HG02981 (cell line): ENCODE results near the gene OSBPL10.
A peak's percentile ranks its signal among the peaks of the same experiment; 100 is the strongest.
"Not testable (repeated sequence)": the region's sequence is repeated elsewhere in the genome, so short reads cannot be mapped to it uniquely, and the experiment has no call there.

Experiments used
- ATAC-seq: cut with Tn5 transposase; IDR thresholded peaks from one replicate; pipeline ENCODE4 v1.9.1; 2021; ENCODE audit warnings: mild to moderate bottlenecking, moderate library complexity; ENCODE audit not compliant: unreplicated experiment

OSBPL10 gene

DNA sequence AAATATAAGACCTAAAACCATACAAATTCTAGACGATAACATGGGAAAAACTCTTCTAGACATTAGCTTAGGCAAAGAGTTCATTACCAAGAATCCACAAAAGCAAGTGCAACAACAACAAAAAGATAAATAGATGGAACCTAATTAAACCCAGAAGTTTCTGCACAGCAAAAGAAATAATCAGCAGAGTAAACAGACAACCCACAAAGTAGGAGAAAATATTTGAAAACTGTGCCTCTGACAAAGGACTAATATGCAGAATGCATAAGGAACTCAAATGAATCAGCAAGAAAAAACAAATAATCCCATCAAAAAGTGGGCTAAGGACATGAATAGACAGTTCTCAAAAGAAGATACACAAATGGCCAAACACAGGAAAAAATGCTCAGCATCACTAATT lies 198.8 kb downstream of the OSBPL10 start:
- not testable (repeated sequence) for ATAC-seq

DNA sequence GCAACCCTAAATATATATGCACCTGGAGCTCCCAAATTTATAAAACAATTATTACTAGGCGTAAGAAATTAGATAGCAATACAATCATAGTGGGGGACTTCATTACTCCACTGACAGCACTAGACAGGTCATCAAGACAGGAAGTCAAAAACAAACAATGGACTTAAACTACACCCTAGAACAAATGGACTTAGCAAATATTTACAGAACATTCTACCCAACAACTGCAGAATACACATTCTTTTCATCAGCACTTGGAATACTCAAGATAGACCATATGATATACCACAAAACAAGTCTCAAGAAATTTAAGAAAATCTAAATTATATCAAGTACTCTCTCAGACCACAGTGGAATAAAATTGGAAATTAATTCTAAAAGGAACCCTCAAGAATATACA lies 201.5 kb downstream of the OSBPL10 start:
- ATAC-seq: no peak

DNA sequence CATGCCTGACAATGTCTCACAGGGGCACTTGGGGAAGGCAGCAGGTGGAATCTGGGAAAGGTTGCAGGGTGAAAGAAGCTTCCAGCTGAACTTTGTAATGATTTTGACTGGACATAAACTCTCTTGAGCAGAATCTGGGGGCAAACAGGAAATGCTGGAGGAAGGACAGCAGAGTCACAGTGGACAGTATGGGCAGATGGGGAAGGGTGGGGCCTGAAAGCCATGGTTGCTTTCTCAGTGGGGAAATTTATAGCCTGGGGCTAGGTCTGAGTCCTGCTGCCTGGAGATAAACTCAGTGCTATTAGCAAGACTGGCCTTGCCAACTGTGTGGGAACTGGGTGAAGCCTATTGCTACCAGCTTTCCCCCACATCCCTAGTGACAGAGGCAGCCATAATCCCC lies 203.2 kb downstream of the OSBPL10 start:
- no peak for ATAC-seq

DNA sequence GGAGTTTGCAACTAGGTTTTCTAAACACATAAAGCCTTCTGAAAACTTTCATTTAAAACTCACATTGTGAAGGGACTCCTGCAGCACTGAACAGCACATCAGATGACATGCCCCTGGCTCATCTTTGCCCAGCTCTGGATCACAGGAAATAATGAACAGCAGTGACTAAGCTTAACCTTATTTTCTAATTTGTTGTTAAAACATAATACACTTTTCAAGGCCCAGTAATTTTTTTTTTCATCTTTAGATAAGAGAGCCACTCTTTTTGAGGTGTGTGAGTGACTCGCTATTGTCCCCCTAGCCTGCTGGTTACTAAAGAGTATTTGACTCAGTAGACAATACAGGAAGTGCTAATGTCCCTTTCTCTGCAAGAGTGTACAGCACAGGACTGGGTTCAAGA lies 204.0 kb downstream of the OSBPL10 start:
- no peak for ATAC-seq

DNA sequence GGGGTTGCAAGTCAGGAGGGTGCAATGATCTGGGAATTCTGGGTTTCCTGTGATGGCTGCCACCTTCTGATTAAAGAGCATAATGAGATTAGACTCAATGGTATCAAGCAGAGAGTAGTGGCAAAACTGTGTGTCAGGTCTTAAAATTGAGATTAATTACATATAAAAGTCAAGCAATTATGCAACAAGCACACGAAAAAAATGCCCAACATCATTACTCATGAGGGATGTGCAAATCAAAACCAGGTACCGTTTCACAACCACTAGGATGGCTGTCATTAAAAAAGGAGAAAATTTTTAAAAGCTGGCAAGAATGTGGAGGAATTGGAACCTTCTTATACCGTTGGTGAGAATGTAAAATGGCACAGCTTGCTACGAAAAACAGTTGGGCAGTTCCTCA lies 205.0 kb downstream of the OSBPL10 start:
- no peak for ATAC-seq

DNA sequence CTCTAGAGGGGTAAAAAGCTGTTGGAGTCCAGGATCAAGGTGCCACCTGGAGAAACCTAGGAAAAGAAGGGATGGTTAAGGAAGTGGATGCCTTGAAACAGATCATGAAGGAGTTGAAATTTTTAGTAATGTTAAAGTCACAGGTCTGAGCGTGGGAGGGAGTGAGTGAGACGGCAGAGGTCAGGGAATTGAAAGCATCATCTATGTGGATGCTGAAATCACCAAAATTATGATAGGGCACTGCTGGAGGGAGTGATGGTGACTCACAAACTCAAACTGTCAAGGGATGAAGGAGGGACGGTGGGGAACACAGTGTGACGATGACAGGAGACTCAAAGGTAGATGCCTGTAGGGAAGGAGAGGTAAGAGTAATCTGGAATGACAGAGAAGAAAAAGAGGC lies 205.7 kb downstream of the OSBPL10 start:
- no peak for ATAC-seq

DNA sequence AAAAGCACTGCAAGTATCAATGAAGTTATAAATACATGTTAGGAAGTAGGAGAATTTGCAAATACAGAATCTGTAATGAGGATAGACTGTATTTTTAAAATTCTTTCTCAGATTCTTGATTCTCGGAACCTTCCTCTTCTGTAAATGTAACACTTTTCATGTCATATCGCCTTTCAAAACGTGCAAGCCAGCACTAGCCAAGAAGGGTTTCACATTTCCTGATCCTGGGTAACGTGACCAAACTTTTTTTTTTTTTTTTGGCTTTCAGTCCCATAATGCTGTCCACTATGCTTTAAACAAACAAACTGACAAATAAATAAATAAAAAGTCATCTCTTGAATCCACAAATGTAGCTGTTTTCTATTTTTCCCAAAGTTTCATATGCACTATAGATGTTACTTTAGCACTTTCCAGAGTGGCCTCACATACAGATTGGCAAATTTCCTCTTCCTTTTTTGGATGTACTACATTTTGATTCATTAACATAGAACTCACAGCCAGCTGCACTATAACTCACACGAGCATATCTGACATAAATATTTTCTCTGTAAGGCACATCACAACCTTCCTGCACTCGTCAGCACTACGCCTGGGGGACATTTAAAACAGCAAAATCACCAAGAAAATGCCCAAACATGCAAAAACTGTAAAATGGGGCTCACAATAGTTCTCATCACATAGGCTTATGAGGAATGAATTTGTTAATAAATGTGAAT lies 208.1 kb downstream of the OSBPL10 start:
- no peak for ATAC-seq

DNA sequence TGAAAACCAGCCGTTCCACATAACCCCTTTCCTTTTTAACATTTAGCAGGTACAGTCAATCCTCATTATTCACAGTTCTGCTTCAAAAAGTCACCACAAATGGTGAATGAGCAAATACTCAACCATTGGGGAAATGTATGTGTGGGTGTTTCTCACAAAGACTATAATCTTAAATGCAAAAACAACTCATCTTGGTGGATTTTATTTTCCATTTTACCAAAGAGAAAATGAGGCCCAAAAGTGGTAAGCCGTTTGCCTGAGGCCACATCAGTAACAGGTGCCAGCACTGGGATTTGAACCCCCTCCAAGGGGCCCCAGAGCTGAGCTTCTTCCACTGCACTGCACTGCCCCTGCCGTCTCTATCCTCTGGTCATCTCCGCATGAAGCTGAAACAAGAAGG lies 208.8 kb downstream of the OSBPL10 start:
- ATAC-seq: no peak

DNA sequence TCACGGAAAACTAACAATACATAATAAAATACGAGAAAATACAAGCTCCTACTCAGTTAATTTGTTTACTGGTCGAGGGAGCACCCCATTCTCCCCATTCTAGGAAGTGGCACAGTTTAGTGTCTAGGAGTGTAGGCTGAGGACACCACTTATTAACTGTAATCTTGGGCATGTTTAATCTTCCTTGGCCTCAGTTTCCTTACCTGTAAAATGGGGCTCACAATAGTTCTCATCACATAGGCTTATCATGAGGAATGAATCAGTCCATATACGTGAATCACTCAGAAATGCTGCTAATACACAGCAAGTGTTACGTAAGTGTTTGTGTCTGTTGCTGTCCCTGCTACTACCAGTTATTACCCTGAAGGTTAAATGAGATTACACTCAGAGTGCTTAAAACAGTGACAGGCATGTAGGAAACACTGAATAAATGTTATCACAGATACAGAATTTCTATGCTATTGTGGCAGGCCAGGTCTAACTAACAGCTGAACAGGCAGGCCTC lies 210.2 kb downstream of the OSBPL10 start:
- no peak for ATAC-seq

DNA sequence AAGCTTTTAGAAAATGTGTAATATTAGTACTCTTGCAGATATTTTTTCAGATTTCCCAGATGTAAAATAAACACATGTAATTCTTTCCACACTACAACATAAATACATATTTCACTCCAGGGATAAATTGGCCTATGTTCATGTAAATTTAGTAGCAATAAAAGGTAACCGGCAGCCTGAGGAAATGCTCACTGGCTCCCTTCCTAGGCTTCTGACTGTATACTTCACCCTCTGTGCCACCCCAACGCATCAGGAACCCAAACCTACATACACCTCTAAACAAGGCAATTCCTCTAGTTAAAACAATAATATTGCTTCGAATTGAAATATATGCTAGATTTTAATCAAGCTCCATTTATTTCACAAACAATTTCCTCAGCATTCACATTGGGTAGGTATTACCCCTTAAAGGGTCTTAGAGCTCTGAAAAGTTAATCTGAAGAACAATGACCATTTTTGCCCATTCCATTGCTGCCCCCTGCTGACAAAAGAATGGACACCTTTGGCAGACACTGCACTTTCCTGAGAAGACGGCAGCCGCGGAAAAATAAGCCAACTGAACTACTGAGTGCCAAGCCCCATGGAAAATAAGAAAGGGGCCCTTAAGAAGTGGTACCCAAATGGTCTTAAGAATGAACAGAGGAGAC lies 212.5 kb downstream of the OSBPL10 start:
- no peak for ATAC-seq

DNA sequence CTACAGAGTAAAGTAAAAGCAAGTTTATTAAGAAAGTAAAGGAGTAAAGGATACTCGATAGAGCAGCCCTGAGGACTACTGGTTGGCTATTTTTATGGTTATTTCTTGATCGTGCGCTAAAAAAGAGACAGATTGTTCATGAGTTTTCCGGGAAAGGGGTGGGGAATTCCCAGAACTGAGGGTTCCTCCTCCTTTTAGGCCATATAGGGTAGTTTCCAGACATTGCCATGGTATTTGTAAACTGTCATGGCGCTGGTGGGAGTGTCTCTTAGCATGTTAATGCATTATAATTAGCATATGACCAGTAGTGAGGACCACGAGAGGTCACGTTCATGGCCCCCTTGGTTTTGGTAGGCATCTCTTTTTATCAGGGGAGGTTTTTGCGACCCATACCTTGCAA lies 213.1 kb downstream of the OSBPL10 start:
- ATAC-seq: no peak

DNA sequence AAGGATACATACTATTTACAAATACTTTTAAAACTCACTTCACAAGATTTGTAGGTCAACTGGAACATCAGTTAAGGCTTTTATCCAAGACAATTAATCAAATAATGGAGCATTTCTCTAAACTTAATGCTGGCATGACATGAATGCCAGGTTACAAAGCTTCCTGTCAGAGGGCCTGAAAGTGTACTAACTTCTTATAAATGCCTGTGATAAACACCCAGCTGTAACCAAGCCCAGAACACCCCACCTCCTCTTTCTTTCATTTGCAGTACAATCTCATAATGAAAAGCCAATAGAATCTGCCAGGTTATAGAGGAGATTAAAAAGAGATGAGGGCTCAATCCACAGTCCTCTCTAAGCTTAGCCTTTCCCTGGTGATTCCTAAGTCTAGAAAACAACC lies 214.4 kb downstream of the OSBPL10 start:
- ATAC-seq: no peak

DNA sequence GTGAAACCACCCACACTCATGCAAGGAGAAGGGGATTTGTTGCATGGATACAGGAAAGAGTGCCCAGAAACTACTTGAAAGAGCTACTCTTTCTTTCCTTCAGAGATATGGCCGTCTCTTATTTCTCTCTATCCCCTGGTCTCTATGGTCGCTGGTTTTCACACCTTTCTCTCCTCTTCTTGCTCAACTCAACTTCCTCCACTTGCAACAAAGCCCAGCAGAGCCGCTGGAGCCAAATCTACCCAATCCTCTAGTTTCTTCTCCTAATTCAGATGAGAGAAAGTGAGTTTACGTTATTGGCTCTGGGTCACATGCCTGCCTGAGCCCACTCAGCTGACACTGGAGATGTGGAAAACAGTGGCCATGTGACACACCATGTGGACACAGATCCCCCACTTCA lies 215.2 kb downstream of the OSBPL10 start:
- ATAC-seq: no peak

DNA sequence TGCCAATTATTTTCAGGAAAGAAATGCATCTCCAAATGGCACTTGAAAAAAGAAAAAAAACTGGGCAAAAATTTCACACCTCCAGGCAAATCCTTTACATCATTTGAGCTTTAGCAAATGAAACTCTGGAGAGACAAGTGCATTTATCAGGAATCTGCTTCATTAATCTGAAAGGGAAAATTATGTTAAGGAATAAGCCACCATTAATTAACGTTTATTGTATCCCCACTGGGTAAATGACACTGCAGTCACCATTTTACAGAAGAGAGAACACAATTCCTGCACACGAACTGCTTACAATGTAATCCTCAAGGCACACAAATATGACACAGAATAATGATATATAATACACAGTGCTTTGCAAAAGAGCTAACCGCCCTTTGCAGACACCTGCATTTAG lies 217.3 kb downstream of the OSBPL10 start:
- no peak for ATAC-seq

DNA sequence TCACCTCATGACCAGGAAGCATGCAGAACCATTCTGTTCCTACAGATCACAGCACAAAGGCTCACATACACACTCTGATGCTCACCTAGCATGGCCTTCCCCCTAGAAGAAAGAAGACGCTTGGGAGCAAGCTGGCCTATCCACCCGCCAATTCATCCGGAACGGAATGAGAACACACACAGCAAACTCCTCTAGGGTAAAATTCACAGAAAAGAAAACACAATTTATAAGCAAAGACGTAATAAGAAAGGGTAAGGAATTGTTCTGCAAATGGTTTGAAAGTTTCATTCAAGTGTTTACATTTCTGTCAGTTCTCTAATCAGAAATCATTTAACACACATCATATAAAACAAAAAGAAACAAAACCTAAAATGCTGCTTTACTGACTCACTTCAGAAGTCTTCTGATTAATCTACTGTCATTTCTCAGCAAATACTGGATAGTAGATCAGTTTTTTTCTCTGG lies 218.1 kb downstream of the OSBPL10 start:
- ATAC-seq: no peak

DNA sequence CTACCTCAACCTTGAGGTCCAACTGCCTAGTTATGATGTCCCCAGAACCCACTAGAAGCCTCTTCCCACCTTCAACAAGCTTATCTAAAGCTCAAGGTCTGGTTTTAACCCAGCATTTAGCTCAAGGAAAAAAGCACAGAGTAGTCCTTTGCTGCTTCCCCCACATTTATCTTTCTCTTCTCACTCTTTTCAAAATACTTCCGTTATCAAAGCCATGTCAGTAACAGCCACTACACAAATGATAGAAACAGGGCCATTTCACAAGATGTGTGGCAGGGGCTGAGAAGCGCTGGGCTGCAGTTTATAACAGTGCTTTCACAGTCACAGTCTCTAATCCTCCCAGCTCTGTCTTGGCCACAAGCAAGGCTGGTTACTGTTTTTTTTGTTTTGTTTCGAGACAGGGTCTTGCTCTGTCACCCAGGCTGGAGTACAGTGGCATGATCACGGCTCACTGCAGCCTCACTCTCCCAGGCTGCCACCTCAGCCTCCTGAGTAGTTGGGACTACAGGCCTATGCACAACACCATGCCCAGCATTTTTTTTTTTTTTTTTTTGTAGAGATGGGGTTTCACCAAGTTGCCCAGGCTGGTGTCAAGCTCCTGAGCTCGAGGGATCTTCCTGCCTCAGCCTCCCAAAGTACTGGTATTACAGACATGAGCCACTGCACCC lies 218.8 kb downstream of the OSBPL10 start:
- ATAC-seq: no peak

DNA sequence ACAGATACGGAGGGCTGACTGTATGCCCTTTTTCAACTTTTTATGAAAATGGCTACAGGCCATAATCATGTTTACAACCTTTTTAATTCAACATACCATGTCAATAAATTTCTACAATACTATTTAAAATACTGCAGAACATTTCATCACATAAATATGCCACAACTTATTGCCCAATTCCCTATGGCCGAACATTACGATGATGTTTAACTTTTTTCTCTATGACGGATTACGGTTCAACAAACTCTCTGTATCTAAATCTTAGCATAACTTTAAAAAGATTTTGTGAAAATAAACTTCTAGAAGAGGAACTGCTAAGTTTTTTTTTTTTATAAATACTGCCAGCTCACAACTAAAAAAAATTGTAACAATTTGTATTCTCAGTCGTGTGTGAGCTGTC lies 220.4 kb downstream of the OSBPL10 start:
- ATAC-seq: no peak

DNA sequence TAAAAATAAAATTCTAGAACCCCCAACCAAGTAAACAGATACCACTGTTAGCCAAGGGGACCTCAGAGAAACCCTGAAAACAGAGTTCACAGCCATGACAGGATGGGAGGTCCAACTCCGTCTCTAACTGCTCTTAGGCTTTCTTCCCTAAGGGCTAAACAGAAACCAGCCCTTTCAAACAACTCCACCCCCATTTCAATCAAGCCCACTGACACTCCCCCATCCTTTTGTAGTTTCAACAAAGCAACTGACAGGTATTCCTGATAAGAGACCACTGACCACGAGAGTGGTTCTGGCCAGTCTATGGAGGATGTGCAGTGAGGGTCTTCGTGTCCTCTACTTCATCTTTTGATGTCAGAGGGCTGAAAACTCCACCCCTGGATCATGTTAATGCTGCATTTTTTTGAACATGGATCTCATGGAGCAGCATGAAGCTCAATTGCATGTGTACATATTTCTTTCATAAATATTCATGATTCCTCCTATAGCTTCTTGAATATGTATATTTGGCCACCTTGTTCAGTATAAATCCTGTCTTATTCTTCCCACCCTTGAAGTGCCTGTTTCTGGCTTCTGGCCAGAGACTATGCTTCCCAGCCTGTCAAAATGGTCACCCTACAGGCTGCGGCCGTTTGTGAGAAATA lies 222.6 kb downstream of the OSBPL10 start:
- no peak for ATAC-seq

DNA sequence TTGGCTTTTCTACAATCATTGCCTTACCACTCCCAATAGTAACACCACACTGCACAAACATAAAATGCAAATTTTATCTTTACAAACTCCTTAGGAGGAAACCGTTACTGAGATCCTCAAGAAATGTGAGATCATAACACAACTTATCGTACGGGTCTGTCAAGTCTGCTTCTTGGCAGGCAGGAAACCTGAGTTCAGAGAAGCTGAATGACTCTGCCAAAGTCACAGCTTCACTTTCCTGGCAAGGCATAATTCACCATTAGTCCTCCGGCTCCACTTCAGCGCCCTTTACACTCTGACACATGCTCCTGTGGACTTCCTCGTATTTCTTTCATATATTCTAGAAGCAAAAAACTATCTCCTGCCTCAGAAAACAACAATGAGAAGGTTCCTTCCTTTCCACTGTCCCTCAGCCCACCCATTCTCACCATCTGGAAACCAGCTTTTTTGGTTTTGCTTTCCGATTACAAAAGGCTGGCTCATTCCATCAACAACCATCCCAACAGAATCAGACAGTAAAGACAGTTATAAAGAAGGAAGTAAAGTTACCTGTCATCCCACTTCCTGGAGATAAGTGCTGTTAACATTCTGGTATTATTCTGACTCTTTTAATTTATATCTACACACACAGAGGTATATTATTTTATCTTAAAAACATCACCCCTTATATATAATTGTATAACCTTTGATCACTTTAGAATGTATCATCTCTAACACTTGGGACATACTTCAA lies 225.0 kb downstream of the OSBPL10 start:
- no peak for ATAC-seq

DNA sequence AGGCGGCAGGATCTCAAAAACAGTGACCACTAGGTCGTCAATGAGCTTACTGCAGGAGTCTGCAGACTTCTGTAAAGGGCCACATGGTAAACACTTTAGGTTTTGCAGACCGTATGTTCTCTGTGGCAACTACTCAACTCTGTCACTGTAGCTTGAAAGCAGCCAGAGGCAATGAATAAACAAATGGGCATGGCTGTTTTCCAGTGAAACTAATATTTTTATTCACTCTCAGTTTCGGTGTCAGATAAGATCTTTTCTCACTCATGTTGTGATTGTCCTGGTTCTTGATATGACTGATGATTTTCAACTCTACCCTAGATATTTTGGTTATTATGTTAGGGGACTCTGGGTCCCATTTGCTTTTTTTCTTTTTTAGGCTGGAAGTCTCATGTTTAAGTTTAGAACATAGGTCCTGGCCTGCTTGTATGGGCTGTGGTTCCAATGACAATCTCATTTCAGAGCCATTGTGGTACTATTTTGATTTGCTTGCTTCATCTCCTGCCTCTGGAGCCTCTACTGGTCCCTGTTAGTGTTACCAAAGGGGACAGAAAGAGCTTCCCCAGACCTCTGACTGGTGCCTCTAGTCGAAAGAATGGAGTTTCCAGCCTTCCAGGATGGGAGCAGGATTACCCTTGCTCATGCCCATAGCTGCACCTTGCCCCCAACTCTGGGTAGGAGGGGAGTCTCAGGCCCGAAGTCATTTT lies 226.3 kb downstream of the OSBPL10 start:
- ATAC-seq: peak; percentile 82
